GM23338 (cell line): ENCODE results near the gene SRSF1. TPM values are rescaled to one million over a fixed set of nuclear protein-coding genes. Genes with fewer than 3 reads are reported as not detected.
"Not testable (repeated sequence)": the region's sequence is repeated elsewhere in the genome, so short reads cannot be mapped to it uniquely, and the experiment has no call there.

ENCODE experiments used
- ATAC-seq: fragments of 200-7000 bp; cut with Tn5 transposase; 3 replicates; pipeline ENCODE4 v1.9.1; 2020
- DNase-seq: peaks from one replicate; pipeline ENCODE4 v3.0.0-alpha.2; 2015; ENCODE audit warnings: low spot score
- H2AFZ ChIP-seq: fragments of 200-600 bp; sonication (generic); 2 replicates; pipeline ENCODE4 v1.8.0; 2016; ENCODE audit warnings: antibody characterized with exemption, mild to moderate bottlenecking, moderate library complexity
- H3F3A ChIP-seq: fragments of 200-600 bp; sonication (generic); replicated peaks from 2 replicates; pipeline ENCODE4 v1.8.0; 2017; ENCODE audit warnings: antibody characterized with exemption, mixed run types, low read depth
- H3K27ac ChIP-seq: fragments of 200-600 bp; sonication (generic); 2 replicates; pipeline ENCODE4 v1.6.1; 2016; ENCODE audit warnings: low read depth
- H3K27me3 ChIP-seq: fragments of 200-600 bp; sonication (generic); 2 replicates; pipeline ENCODE4 v1.8.0; 2016; ENCODE audit warnings: mild to moderate bottlenecking, mixed run types, moderate library complexity; ENCODE audit not compliant: insufficient read depth
- H3K36me3 ChIP-seq: fragments of 200-600 bp; sonication (generic); 2 replicates; pipeline ENCODE4 v1.8.0; 2016; ENCODE audit warnings: mild to moderate bottlenecking; ENCODE audit not compliant: insufficient read depth
- H3K4me1 ChIP-seq: fragments of 200-600 bp; sonication (generic); 2 replicates; pipeline ENCODE4 v1.8.0; 2016; ENCODE audit warnings: mild to moderate bottlenecking, moderate library complexity; ENCODE audit not compliant: insufficient read depth
- H3K4me2 ChIP-seq: fragments of 200-600 bp; sonication (generic); 2 replicates; pipeline ENCODE4 v1.7.1; 2017; ENCODE audit warnings: mixed run types
- H3K4me3 ChIP-seq: fragments of 200-600 bp; sonication (generic); 2 replicates; pipeline ENCODE4 v1.6.1; 2016; ENCODE audit warnings: mixed run types
- H3K79me2 ChIP-seq: fragments of 200-600 bp; sonication (generic); replicated peaks from 2 replicates; pipeline ENCODE4 v1.8.0; 2017; ENCODE audit warnings: mild to moderate bottlenecking; ENCODE audit not compliant: insufficient read depth
- H3K9me2 ChIP-seq: fragments of 200-600 bp; sonication (generic); 2 replicates; pipeline ENCODE4 v1.8.0; 2017; ENCODE audit not compliant: insufficient read depth
- H4K20me1 ChIP-seq: fragments of 200-600 bp; sonication (generic); replicated peaks from 2 replicates; pipeline ENCODE4 v1.8.0; 2017; ENCODE audit warnings: mild to moderate bottlenecking; ENCODE audit not compliant: insufficient read depth
- H3K27ac Mint-ChIP-seq: 2 replicates; pipeline ENCODE4 v1.8.0; 2020; ENCODE audit warnings: inconsistent platforms, mild to moderate bottlenecking, moderate library complexity, mixed read lengths
- H3K27me3 Mint-ChIP-seq: 3 replicates; pipeline ENCODE4 v1.8.0; 2022; ENCODE audit warnings: low read depth, mild to moderate bottlenecking, moderate library complexity, mixed read lengths, inconsistent platforms; ENCODE audit not compliant: insufficient read depth, poor library complexity
- H3K36me3 Mint-ChIP-seq: 3 replicates; pipeline ENCODE4 v1.8.0; 2021; ENCODE audit warnings: low read depth, mild to moderate bottlenecking, inconsistent platforms, moderate library complexity, mixed read lengths
- H3K4me1 Mint-ChIP-seq: 3 replicates; pipeline ENCODE4 v1.8.0; 2020; ENCODE audit warnings: mild to moderate bottlenecking, inconsistent platforms, mixed read lengths
- H3K4me3 Mint-ChIP-seq: 3 replicates; pipeline ENCODE4 v1.8.0; 2021; ENCODE audit warnings: moderate library complexity, mild to moderate bottlenecking, inconsistent platforms, mixed read lengths
- H3K9me3 Mint-ChIP-seq: 3 replicates; pipeline ENCODE4 v1.8.0; 2020; ENCODE audit warnings: moderate library complexity, mild to moderate bottlenecking, inconsistent platforms, mixed read lengths
- EZH2phosphoT487 ChIP-seq: fragments of 200-600 bp; sonication (generic); IDR thresholded peaks from one replicate; pipeline ENCODE4 v1.8.1; 2018; ENCODE audit warnings: antibody characterized with exemption; ENCODE audit not compliant: unreplicated experiment
- JUNB ChIP-seq: IDR thresholded peaks from one replicate; pipeline ENCODE4 v1.6.1; 2016; ENCODE audit warnings: antibody characterized with exemption; ENCODE audit not compliant: unreplicated experiment
- POLR2AphosphoS5 ChIP-seq: IDR thresholded peaks from 2 replicates; pipeline ENCODE4 v1.6.1; 2016; ENCODE audit warnings: antibody characterized with exemption, low read depth
- polyA plus RNA-seq: library from polyadenylated mRNA; unstranded; fragments of >200 nt; fragmentation: Nextera tagmentation; extraction: Ambion mirVana; gene quantifications from 2 replicates; pipeline ENCODE4 v1.2.1, GENCODE V29; 2016
- total RNA-seq: library from RNA; depleted of rRNA; stranded (reverse); fragments of >200 nt; shearing (Covaris generic); gene quantifications from 2 replicates; pipeline ENCODE4 v1.2.3, GENCODE V29; 2014
- TF ChIP-seq, protein P1 (sequence below): IDR thresholded peaks from 2 replicates; pipeline ENCODE4 v1.6.1; 2016; ENCODE audit warnings: antibody characterized with exemption

Gene SRSF1
- total and polyA plus RNA-seq, 2 experiments from 2014 or later, result 413 to 584 TPM

- Histone ChIP-seq H3F3A (0 out of 2 replicates have a peak, but pooled peaks cover 8% of the 10 kb centered on the region), H3K4me2 (peak overlapping the region; percentile 71), H3K79me2 (no peaks in the 10 kb centered on the region), H3K27ac (peak overlapping the region; percentile 45; the same call in 1 of the 2 replicates), H3K4me1 (peaks cover 6% of the 10 kb centered on the region), H3K36me3 (no peaks in the 10 kb centered on the region), H3K27me3 (no peaks in the 10 kb centered on the region), H3K4me3 (peak overlapping the region; percentile 44), H2AFZ (peak overlapping the region; percentile 100), H3K9me2 (no peaks in the 10 kb centered on the region), H4K20me1 (no peaks in the 10 kb centered on the region)
- Mint-ChIP-seq H3K36me3 (no peaks in the 10 kb centered on the region), H3K4me3 (peak overlapping the region; percentile 53; the same call in 2 of the 3 replicates), H3K27me3 (no peaks in the 10 kb centered on the region), H3K9me3 (peaks cover 3% of the 10 kb centered on the region; the same call in 1 of the 3 replicates), H3K27ac (no peak overlapping the region), H3K4me1 (peaks cover 11% of the 10 kb centered on the region)
- TF ChIP-seq JUNB, result no peak
- TF ChIP-seq POLR2AphosphoS5, result no peak
- TF ChIP-seq, protein P1, sequence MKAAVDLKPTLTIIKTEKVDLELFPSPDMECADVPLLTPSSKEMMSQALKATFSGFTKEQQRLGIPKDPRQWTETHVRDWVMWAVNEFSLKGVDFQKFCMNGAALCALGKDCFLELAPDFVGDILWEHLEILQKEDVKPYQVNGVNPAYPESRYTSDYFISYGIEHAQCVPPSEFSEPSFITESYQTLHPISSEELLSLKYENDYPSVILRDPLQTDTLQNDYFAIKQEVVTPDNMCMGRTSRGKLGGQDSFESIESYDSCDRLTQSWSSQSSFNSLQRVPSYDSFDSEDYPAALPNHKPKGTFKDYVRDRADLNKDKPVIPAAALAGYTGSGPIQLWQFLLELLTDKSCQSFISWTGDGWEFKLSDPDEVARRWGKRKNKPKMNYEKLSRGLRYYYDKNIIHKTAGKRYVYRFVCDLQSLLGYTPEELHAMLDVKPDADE, result no peak
- DNase-seq (peak; percentile 63), ATAC-seq (peak; percentile 96)
Observed at GRCh38 chr17:58046239-58047094, 39.4 kb upstream of the SRSF1 start.

DNA sequence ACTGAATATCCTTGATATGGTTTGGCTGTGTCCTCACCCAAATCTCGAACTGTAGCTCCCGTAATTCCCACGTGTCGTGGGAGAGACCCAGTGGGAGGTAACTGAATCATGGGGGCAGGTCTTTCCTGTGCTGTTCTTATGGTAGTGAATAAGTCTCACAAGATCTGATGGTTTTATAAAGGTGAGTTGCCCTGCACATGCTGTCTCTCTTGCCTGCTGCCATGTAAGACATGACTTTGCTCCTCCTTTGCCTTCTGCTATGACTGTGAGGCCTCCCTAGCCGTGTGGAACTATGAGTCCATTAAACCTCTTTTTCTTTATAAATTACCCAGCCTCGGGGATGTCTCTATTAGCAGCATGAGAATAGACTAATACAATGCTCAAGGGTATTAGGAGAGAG, 37.2 kb upstream of the SRSF1 start:
- not testable (repeated sequence) for H3K9me2 ChIP-seq, H3F3A ChIP-seq, H2AFZ ChIP-seq, H3K9me3 Mint-ChIP-seq, H3K4me3 Mint-ChIP-seq, H3K36me3 ChIP-seq, H3K36me3 Mint-ChIP-seq, H3K4me1 ChIP-seq, DNase-seq, ATAC-seq, H3K4me2 ChIP-seq, H4K20me1 ChIP-seq, H3K4me3 ChIP-seq, H3K27me3 Mint-ChIP-seq, H3K27ac Mint-ChIP-seq, H3K27ac ChIP-seq, H3K79me2 ChIP-seq, H3K27me3 ChIP-seq
- peaks cover 11% of the 10 kb centered on the region for H3K4me1 Mint-ChIP-seq

DNA sequence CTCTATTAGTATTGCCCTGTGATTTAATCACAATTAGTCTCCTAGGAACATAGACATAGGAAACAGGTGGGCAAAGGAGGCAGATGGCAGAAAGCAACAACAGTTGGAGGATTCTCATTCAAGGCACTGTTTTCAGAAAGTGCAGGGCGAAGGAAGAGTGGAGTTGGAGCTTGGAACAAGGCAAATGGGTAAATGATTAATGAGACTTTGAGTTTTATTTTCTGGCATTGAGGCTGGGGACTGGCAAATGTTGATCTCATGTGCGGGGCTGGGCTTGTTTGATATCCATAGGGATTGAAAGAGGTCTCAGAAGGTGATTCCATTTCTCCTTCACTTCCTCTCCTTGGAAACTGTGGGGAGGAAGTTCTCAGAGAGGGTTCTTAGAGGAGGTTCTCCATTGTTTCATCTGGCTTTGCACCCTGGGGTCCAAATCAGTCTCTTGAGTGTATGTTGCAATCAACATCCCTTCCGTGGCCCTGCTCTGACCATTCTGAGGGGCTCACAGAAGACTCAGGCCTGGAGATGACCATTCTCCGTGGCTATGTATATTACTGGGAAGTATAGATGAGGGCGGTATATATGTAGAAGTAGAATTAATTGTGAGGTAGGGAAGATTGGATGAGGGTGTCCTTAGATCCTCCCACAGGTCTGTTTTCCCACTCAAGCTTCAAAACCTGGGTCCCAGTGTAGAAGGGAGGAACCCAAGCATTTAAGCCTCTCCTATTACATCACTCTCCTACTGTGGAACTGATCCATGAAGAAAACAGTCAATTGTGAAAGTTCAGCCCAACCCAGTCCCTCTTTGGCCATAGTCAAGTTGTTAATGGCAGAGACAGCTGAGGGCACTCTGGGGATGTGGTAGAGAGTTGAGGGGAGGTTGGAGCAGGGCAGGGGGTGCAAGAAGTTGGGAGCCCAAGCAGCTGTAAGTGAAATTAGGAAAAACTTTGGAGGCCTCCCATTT, 36.5 kb upstream of the SRSF1 start:
- H3K27ac ChIP-seq, result no peak overlapping the region
- H3K4me3 ChIP-seq, result no peak overlapping the region
- H4K20me1 ChIP-seq, result no peaks in the 10 kb centered on the region
- H3K79me2 ChIP-seq, result no peaks in the 10 kb centered on the region
- Mint-ChIP-seq H3K9me3 (peaks cover 3% of the 10 kb centered on the region; the same call in 1 of the 3 replicates), H3K27me3 (peaks cover 2% of the 10 kb centered on the region), H3K36me3 (no peaks in the 10 kb centered on the region), H3K27ac (no peak overlapping the region), H3K4me3 (no peak overlapping the region), H3K4me1 (peaks cover 11% of the 10 kb centered on the region)
- ATAC-seq, result no peak
- H3K27me3 ChIP-seq, result no peaks in the 10 kb centered on the region
- H3K4me1 ChIP-seq, result peaks cover 6% of the 10 kb centered on the region
- no peaks in the 10 kb centered on the region for H3K9me2 ChIP-seq
- no peak for DNase-seq
- no peaks in the 10 kb centered on the region for H3K36me3 ChIP-seq
- H2AFZ ChIP-seq, result no peak overlapping the region
- H3K4me2 ChIP-seq, result no peak overlapping the region
- 0 out of 2 replicates have a peak, but pooled peaks cover 8% of the 10 kb centered on the region for H3F3A ChIP-seq
- no peak for TF ChIP-seq EZH2phosphoT487
- TF ChIP-seq, protein P1, result no peak
